Stimulated activated CD4-positive, alpha-beta T cell treated with anti-CD3 and anti-CD28 coated beads, Interleukin-1b, Interleukin-23, amount 100 ng/mL, for 1 hour (primary cell): ENCODE results near the gene ARMS2.

Experiments
- DNase-seq, 2 donors: peaks; one replicate each; pipeline ENCODE4 v3.0.0-alpha.2; 2020; ENCODE audit warnings: low read depth in 2 of 2

The ARMS2 gene

GRCh38 chr10:122454603-122455080, at the start of gene ARMS2:
TSS of gene ARMS2 (plus strand) at chr10:122454653. CDS start at chr10:122454728, 75 bp downstream.
- DNase-seq: no peak

DNA sequence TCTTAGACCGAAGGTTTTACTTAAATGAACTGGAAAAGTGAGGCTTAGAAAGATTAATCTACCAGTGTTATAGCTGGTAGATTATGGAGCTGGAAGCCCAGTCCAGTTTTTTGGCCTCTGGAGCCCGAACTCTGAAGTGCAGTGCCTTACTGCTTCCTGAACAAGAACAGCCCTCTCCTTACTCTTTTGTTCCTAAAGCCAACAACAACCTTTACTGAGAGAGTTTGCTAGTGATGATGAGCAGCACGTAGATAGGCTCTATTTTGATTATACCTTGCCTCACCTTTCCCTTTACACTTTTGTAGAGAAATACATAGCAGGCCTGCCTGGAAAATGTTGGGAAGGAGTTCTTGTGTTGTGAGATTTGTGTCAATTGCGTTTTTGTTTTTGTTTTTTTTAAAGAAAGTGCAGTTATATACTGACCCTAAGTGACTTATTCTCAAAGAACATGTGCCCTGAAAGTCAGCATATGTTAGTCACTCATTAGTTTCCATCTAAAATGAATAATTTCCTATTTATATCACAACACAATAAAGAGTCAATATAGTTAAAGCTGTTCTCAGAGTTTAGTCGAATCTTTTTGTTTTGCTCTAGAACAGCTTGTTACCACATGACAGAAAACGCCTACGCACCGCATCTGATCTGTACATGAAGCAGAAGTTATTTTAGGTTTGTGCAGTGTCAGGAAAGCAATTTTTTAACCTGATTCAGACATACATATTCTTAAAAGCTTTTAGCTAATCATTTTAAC, 46.9 kb upstream of the ARMS2 start:
- DNase-seq: no peak

GRCh38 chr10:122413327-122413726, 41.1 kb upstream of the ARMS2 start:
- DNase-seq: no peak

GRCh38 chr10:122417667-122418066, 36.8 kb upstream of the ARMS2 start:
- DNase-seq: no peak

- DNase-seq: no peak
Measured at GRCh38 chr10:122419016-122419415, 35.4 kb upstream of the ARMS2 start.

- DNase-seq: no peak
Measured at GRCh38 chr10:122419876-122420623, 34.4 kb upstream of the ARMS2 start.

- DNase-seq: no peak
Measured at GRCh38 chr10:122420624-122421007, 33.8 kb upstream of the ARMS2 start.

- no peak for DNase-seq
Measured at GRCh38 chr10:122421054-122421625, 33.3 kb upstream of the ARMS2 start.

- no peak for DNase-seq
Measured at GRCh38 chr10:122421742-122422141, 32.7 kb upstream of the ARMS2 start.

GRCh38 chr10:122422266-122422989, 32.0 kb upstream of the ARMS2 start:
- DNase-seq: no peak

- DNase-seq: no peak
Measured at GRCh38 chr10:122424059-122424458, 30.4 kb upstream of the ARMS2 start.

DNA sequence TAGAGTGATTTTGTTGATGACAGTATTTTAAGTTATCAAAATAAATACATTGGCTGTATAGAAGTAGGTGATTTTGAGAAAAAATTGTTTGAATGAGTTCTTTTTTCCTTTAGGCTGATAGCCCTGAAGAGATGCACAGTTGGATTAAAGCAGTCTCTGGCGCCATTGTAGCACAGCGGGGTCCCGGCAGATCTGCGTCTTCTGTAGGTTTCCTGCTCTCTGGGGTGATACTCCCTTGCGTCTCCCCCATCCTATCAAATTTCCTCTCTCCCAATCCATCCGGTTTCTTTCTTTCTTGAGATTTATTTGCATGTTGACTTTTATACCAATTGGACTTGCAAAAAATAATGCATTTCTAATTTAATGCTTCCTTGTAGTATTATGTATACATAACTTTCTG, 27.6 kb upstream of the ARMS2 start:
- no peak for DNase-seq

DNA sequence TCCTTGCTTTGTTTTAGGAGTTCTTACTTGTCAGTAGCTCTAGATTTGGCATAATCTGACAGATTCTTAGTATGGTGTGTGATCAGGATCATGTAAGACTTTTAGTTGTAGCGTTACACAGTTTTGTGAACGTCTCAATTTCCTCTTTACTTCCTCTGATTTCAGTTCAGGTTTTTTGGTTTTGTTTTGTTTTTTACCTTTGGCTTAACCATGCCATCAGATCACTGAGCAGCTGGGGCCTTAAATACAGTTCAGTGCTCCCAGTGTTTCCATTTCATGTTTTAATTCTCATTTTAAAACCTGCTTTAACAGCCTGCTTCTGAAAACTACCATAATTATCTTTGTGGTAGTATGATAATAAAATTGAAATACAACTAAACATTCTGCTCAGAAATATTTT, 27.2 kb upstream of the ARMS2 start:
- no peak for DNase-seq

- DNase-seq: no peak
Measured at GRCh38 chr10:122435212-122435827, 19.1 kb upstream of the ARMS2 start.

DNA sequence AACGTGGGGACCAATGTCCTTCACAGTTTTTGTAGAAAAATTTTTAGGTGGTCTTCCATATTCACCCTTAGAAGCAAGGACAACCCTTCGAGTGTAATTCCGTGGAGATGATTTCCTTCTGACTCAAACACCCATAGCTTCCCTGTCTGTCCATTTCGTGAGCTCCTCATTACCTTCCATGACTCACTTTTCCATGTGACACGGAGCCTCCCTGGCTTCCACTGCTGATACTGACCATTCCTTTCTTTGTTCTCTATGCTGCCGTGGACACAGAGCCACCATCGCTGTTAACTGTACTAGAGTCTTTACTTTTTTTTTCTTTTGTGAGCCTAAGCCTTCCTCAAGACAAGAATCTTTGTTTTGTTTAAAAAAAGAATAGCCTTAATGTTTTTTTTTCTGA, 12.5 kb upstream of the ARMS2 start:
- DNase-seq: no peak

DNA sequence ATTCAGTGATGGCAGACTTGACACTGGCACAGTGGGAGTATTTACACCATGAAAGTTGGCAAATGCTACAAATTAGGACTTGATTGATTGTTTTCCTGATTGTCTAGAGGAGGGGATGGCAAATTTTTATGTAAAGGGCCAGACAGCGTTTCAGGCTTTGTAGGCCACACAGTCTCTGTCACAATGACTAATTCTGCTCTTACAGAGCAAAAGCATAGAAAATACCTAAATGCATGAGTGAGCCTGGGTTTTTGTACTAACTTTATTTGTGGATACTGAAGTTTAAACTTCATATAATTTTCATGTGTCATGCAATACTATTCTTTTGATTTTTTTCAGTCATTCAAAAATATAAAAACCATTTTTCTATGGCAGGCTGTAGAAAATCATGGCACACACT, 9.0 kb upstream of the ARMS2 start:
- no peak for DNase-seq

DNA sequence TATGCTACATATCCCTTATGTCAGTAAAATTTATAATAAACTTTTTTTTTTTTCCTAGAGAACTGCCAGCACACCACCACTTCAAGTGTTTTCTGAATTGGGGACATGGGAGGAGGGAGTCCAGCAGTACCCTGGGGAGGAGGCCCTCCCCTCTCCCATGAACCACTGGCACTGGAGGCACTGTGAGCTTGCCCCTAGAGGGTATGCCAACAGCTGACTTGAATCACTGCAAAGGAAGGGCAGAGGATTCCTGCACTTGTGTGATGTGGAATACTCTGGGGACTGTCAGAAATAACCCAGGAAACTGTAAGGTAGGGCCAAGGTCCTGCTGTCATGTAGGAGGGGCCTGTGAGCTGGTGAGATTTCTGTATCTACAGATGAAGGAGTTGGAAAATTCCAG, 8.5 kb upstream of the ARMS2 start:
- no peak for DNase-seq

DNA sequence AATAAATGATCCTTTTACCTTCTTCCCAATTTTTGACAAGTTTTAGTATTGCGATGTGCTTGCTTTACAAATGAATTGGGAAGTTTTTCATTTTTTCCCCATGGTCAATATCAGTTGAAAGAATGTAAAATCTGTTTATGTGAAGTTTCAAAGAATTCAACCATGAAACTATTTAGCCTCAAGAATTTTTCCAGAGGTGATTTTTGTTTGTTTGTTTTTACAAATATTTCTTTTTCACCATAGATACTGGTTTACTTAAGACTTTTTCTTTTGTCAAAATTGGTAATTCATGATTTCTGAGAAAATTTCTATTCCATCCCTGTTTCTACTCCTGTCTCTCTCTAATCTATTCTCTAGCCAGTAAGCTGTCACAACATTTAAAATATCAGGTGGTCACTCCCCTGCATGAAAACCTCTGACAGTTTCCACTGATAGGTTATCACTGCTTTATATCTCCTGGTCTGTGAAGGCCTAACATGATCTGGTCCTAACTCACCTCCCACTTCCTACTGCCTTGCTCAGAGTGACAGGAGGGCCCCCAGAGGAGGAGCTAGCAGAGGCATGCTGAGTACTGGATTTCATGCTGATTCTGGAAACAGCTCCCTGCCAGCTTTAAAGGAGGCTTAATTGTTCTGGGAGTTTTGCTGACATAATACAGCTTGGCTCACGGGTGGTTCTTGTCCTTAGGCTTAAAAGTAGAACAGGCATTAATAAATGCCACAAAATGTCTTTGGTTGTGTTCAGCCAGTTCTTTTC, 7.6 kb upstream of the ARMS2 start:
- no peak for DNase-seq

- no peak for DNase-seq
Measured at GRCh38 chr10:122448600-122448999, 5.9 kb upstream of the ARMS2 start.

DNA sequence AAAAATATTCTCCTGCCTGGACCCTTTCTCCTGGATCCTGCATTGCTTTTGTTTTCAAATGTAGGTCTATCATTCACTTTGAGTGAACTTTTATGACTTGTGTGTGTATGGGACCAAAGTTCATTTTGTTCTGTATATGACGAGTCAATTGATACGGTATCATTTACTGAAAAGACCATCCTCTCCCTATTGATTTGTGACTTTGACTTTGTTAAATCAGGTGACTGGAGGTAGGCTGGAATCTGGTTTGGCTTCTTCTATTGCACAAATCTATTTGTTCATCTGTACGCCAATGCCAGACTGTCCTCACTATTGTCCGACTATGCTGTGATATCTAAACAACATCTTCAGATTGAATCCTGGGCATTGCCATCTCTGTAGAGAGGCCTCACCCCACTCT, 5.3 kb upstream of the ARMS2 start:
- no peak for DNase-seq
